Measurements from ENCODE around the gene RIN3. TPM values are rescaled to one million over a fixed set of nuclear protein-coding genes. Genes with fewer than 3 reads are reported as not detected.
"Not testable (repeated sequence)": the region's sequence is repeated elsewhere in the genome, so short reads cannot be mapped to it uniquely, and the experiment has no call there.

RIN3 gene
- total RNA-seq, 1 experiment from 2014 or later = 10.9 TPM

- H3K27me3 ChIP-seq (ENCODE audit: control insufficient read depth, insufficient read depth, low read length) = no peaks in the 10 kb centered on the region
- no peaks in the 10 kb centered on the region for H3K4me1 ChIP-seq (ENCODE audit: control insufficient read depth, insufficient read depth, low read length)
- DNase-seq (ENCODE audit: low read depth, low spot score) = no peak
- H3K4me3 ChIP-seq (ENCODE audit: low read depth in 2 of 2, low read length in 2 of 2) = no peak overlapping the region
- in situ Hi-C loops (cut with HindIII; ENCODE audit: low pct_unique_long_range_greater_than_20kb, low sequenced_read_pairs) (no loop called here), intact Hi-C loops (cut with micrococcal nuclease; ENCODE audit: unreplicated experiment) (no loop called here)
- ATAC-seq = no peak
- POLR2A ChIA-PET = no interaction called here
- H3K9me3 ChIP-seq (ENCODE audit: control insufficient read depth, insufficient read depth, low read depth, low read length) = no peaks in the 10 kb centered on the region
- CTCF ChIA-PET = no interaction called here
- no peaks in the 10 kb centered on the region for H3K36me3 ChIP-seq (ENCODE audit: control insufficient read depth, insufficient read depth, low read length)
- H3K27ac ChIP-seq (ENCODE audit: low read length) = no peak overlapping the region
- TF ChIP-seq TCF7L2 (IDR thresholded peaks at IDR 0.05; ENCODE audit: low read depth, low read length) (no peak), REST (IDR thresholded peaks at IDR 0.05; ENCODE audit: insufficient read depth in 1 of 2, low read depth in 2 of 2, low read length in 1 of 2) (no peak), POLR2AphosphoS5 (IDR thresholded peaks at IDR 0.05; ENCODE audit: low read depth, low read length) (no peak), SIN3A (IDR thresholded peaks at IDR 0.05; ENCODE audit: borderline replicate concordance, insufficient read depth, low read depth, low read length) (no peak)
- TF ChIP-seq, protein P1, sequence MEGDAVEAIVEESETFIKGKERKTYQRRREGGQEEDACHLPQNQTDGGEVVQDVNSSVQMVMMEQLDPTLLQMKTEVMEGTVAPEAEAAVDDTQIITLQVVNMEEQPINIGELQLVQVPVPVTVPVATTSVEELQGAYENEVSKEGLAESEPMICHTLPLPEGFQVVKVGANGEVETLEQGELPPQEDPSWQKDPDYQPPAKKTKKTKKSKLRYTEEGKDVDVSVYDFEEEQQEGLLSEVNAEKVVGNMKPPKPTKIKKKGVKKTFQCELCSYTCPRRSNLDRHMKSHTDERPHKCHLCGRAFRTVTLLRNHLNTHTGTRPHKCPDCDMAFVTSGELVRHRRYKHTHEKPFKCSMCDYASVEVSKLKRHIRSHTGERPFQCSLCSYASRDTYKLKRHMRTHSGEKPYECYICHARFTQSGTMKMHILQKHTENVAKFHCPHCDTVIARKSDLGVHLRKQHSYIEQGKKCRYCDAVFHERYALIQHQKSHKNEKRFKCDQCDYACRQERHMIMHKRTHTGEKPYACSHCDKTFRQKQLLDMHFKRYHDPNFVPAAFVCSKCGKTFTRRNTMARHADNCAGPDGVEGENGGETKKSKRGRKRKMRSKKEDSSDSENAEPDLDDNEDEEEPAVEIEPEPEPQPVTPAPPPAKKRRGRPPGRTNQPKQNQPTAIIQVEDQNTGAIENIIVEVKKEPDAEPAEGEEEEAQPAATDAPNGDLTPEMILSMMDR (IDR thresholded peaks at IDR 0.05) = no peak
- no TSS peak for BruUV-seq (replicated peaks)
Observed at GRCh38 chr14:92678766-92679165, 165.2 kb downstream of the RIN3 start.

DNA sequence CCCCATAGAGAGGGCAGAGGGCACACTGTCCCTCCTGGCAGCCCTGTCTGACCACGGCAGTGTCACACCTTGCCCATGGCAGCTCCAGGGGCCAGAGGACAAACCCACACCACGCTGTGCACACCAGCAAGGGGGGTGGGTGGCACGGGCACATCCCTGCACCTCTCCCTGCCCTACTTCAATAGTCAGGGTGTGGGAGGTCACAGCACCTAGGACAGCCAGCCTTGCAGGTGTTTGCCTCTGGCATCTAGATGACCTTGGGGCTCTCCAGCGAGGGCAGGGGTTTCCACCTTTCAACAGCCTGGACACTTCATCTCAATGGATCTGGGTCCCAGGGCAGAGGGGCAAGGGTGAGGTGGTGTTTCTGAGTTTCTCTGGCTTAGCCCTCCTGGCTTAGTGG, 165.7 kb downstream of the RIN3 start:
- Histone ChIP-seq H3K27me3 (ENCODE audit: control insufficient read depth, insufficient read depth, low read length) (no peaks in the 10 kb centered on the region), H3K4me3 (ENCODE audit: low read depth in 2 of 2, low read length in 2 of 2) (no peak overlapping the region), H3K4me1 (ENCODE audit: control insufficient read depth, insufficient read depth, low read length) (no peaks in the 10 kb centered on the region), H3K36me3 (ENCODE audit: control insufficient read depth, insufficient read depth, low read length) (no peaks in the 10 kb centered on the region), H3K9me3 (ENCODE audit: control insufficient read depth, insufficient read depth, low read depth, low read length) (no peaks in the 10 kb centered on the region), H3K27ac (ENCODE audit: low read length) (no peak overlapping the region)
- intact Hi-C loops (cut with micrococcal nuclease; ENCODE audit: unreplicated experiment) = no loop called here
- ChIA-PET POLR2A (no interaction called here), CTCF (no interaction called here)
- no TSS peak for BruUV-seq (replicated peaks)
- in situ Hi-C loops (cut with HindIII; ENCODE audit: low pct_unique_long_range_greater_than_20kb, low sequenced_read_pairs) = no loop called here
- no peak for TF ChIP-seq POLR2AphosphoS5 (IDR thresholded peaks at IDR 0.05; ENCODE audit: low read depth, low read length)
- no peak for TF ChIP-seq REST (IDR thresholded peaks at IDR 0.05; ENCODE audit: insufficient read depth in 1 of 2, low read depth in 2 of 2, low read length in 1 of 2)
- TF ChIP-seq, protein P1 (IDR thresholded peaks at IDR 0.05) = no peak
- no peak for TF ChIP-seq SIN3A (IDR thresholded peaks at IDR 0.05; ENCODE audit: borderline replicate concordance, insufficient read depth, low read depth, low read length)
- no peak for TF ChIP-seq TCF7L2 (IDR thresholded peaks at IDR 0.05; ENCODE audit: low read depth, low read length)
- DNase-seq (ENCODE audit: low read depth, low spot score) = no peak
- no peak for ATAC-seq

DNA sequence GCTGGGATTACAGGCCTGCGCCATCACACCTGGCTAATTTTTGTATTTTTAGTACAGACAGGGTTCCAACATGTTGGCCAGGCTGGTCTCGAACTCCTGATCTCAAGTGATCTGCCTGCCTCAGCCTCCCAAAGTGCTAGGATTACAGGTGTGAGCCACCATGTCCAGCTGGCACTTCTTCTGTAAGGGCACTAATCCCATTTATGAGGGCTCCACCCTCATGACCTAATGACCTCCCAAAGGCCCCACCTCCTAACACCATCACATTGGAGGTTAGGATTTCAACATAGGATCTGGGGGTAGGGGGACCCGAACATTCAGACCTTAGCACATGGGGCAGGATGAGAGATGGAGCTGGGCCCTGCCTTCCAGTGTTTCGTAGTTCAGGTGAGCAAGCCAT, 166.7 kb downstream of the RIN3 start:
- POLR2A ChIA-PET; DNase-seq (ENCODE audit: low read depth, low spot score); intact Hi-C loops (cut with micrococcal nuclease; ENCODE audit: unreplicated experiment); H3K27me3 ChIP-seq (ENCODE audit: control insufficient read depth, insufficient read depth, low read length); in situ Hi-C loops (cut with HindIII; ENCODE audit: low pct_unique_long_range_greater_than_20kb, low sequenced_read_pairs); BruUV-seq (replicated peaks); CTCF ChIA-PET; H3K4me1 ChIP-seq (ENCODE audit: control insufficient read depth, insufficient read depth, low read length); ATAC-seq; H3K9me3 ChIP-seq (ENCODE audit: control insufficient read depth, insufficient read depth, low read depth, low read length); H3K4me3 ChIP-seq (ENCODE audit: low read depth in 2 of 2, low read length in 2 of 2); H3K27ac ChIP-seq (ENCODE audit: low read length); H3K36me3 ChIP-seq (ENCODE audit: control insufficient read depth, insufficient read depth, low read length): not testable (repeated sequence)

All from Panc1 (cell line).